NCI-H69 (cell line): Measurements from ENCODE around the gene POLRMT.
A peak's percentile ranks its signal among the peaks of the same experiment; 100 is the strongest.
"Not testable (repeated sequence)": the region's sequence is repeated elsewhere in the genome, so short reads cannot be mapped to it uniquely, and the experiment has no call there.

ENCODE experiments used
- DNase-seq: peaks from one replicate; lab custom pipeline; 2025; lab: John Stamatoyannopoulos, UW

POLRMT gene

DNA sequence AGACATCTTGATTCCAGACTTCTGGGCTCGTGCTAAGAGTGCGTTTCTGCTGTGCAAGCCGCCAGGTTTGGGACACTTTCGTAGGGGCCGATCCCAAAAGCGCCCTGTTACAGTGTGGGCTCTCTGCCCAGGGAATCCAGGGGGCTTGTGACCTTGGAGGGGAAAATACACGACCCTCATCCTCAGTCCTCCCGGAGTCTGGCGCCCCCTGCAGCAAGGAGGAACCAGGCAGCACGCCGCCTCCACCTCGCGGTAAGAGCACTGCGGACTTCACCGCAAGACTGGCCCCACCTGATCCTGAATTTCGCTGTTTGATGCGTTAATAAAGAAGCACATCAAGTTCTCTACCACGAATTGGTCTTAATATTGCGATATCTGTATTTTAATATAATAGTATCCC, 5.2 kb downstream of the POLRMT start:
- peak; percentile 25 for DNase-seq

DNA sequence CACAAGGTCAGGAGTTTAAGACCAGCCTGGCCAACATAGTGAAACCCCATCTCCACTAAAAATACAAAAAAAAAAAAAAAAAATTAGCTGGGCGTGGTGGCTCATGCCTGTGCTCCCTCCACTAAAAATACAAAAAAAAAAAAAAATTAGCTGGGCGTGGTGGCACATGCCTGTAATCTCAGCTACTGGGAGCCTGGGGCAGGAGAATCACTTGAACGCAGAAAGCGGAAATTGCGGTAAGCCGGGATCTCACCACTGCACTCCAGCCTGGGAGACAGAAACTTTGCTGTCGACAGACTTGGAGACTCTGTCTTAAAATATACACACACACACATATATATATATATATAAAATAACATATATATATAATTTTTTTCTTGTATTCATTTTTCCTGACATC, 6.8 kb downstream of the POLRMT start:
- DNase-seq, result not testable (repeated sequence)

- no peak for DNase-seq
Observed at GRCh38 chr19:625257-625656, 8.1 kb downstream of the POLRMT start.

- DNase-seq, result no peak
Observed at GRCh38 chr19:624433-625109, 8.8 kb downstream of the POLRMT start.

- no peak for DNase-seq
Observed at GRCh38 chr19:623974-624373, 9.4 kb downstream of the POLRMT start.

- no peak for DNase-seq
Observed at GRCh38 chr19:623175-623916, 10.0 kb downstream of the POLRMT start.

DNA sequence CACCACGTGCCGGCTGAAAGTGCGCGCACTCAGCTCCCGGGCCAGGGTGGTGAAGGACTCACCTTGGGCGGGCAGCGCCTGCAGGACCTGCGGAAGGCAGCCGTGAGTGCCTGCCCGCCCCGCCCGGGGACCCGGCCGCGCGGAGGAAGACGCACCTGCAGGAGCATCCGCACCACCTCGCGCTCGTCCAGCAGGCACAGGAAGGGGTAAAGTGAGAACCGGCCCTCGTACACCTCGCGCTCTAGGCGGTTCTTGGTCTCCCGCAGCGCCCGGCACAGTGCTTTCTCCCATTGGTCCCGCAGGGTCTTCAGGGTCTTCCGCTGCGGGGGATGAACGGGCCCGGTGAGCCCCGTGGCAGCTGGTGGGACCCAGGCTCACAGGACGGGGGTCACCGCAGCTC, 10.7 kb downstream of the POLRMT start:
- DNase-seq, result no peak

GRCh38 chr19:621819-622218, 11.5 kb downstream of the POLRMT start:
- no peak for DNase-seq

DNA sequence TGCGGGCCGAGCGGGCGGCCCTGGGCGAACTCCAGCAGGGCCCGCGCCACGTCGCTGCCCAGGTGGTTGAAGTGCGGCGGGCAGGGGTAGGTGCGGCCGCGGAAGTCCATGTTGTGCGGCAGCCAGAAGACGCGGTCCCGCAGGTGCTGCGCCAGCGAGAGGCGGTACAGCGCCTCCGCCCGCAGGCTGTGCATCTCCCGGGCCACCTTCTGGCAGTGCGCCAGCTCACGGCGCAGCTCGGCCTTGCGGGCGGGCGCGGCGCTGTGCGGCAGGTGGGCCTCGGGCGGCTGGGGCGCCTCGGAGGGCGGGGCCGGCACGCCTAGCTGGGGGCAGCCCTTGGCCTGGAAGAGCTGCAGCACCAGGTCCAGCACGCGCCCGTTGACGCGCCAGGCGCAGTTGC, 12.1 kb downstream of the POLRMT start:
- not testable (repeated sequence) for DNase-seq

DNA sequence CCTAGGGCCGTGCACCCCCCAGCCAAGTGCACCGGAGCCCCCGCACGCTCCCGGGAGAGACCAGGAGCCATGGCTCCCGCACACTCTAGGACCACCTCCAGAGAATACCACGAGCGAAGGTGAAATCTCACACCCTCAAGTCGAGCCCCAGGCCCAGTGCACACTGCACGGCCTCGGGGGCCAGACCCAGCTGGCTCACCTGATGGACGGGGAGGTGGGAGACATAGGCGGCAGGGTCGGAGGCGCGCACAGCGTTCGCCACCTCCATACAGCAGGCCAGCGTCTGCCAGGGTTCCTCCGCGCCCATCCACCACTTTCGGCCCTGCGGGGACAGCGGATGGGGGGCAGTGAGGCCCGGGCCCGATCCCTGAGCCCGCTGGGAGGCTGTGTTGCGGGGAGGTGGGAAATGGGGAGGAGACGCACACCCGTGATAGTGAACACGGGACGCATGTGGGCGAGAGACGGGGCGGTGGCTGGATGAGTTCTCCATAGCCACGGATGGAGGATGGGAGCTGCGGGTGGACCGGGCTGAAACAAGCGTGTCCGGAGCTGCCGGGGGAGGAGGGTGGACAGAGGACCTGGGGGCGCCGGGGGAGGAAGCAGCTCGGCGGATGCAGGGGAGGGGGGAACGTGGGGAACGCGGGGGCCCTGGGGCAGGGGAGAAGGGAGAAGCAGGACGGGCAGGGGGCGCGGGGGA, 13.0 kb downstream of the POLRMT start:
- no peak for DNase-seq

DNA sequence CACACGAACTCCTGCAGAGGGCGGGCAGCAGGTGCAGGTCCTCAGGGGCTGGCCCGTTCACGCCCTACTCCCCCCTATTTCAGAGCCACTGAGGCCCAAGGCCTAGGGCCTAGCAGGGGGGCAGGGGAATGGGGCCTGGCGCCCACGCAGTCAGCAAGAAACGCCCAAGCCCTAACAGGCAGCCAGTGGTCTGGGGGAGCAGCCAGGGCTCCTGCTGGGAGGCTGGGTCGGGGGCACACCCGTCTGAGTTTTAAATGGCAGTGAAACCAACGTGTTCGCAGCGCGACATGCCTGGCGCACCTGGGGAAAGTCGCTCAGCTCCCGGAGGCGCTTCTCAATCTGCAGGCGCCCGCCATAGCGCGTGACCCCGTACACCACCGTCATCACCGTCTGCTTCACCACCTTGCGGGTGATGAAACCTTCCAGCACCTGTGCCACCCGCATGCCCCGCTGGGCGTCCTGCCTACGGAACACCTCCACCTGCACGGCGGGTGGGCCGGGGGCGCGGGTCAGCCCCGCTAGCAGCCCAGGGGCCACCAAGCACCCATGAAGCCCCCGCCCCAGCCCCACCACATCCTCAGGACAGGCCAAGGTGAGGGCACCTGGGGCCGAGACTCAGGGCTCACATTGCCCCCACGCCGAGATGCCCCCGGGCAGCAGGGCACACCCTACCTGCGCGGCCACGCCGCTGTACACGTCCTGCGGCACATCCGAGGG, 13.9 kb downstream of the POLRMT start:
- DNase-seq, result no peak

DNA sequence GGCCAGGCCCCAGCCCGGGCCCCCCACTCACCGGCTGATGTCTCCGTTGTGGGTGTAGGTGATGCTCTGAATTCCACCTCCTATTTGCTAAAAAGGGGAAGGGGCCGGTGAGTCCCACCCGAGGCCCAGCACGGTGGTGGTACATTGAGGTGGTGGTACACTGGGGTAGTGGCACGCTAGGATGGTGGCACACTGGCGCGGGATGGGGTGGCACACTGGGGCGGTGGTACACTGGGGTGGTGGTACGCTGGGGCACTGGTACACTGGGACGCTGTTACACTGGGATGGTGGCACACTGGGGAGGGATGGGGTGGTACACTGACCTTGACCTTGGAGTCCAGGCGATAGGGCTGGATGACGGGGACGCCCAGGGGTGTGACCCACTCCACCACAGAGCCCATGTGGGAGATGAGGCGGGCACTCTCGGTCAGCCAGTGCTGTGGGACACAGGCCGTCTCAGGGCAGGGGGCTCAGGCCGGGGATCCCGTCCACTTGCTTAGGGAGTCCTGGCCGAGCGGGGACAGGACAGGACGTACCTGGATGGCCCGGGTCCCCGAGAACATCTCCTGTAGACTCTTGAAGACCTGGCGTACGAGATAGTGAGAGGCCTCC, 14.6 kb downstream of the POLRMT start:
- DNase-seq, result no peak

- DNase-seq, result no peak
Observed at GRCh38 chr19:618247-618619, 15.1 kb downstream of the POLRMT start.

- DNase-seq, result no peak
Observed at GRCh38 chr19:617551-618246, 15.6 kb downstream of the POLRMT start.

DNA sequence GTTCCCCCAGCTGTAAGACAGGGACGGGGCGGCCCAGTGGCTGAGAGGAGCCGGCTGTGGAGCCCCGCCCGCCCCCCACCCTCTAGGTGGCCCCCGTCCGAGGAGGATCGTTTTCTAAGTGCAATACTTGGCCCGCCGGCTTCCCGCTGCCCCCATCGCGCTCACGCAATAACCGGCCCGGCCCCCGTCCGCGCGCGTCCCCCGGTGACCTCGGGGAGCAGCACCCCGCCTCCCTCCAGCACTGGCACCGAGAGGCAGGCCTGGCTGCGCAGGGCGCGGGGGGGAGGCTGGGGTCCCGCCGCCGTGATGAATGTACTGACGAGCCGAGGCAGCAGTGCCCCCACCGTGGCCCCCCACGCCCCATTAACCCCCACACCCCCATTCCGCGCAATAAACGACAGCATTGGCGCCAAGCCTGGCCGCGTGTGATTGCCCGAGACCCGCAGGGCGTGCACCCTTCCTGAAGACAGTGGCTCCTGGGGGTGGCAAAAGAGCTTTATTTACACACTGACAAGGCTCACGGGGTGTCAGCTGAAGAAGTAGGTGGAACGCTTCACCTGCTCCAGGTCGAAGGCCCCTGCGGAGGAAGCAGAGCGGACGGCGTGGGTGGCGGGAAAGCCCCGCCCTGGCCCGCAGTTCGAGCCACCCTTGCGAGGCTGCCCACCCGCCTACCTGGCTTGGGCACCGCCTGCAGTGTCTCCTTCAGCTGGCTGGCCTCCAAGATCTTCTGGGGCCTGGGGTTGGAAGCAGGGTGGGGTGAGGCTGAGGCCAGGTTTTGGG, 16.4 kb downstream of the POLRMT start:
- peak; percentile 26 for DNase-seq

GRCh38 chr19:616062-616700, 17.2 kb downstream of the POLRMT start:
- DNase-seq, result no peak

DNA sequence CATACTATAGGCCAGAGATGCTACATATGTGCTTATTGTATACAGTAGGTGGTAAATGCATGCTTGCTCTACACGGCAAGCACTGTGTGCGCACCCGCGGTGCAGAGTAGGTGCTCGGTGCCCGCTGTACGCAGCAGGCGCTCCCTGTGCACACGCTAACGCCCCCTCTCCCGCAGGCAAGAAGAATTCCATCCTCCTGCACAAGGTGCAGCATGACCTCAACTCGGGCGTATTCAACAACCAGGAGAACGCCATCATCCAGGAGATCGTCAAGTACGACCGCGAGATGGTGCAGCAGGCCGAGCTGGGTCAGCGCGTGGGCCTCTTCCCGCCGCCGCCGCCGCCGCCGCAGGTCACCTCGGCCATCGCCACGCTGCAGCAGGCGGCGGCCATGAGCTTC, 17.7 kb downstream of the POLRMT start:
- DNase-seq, result no peak

DNA sequence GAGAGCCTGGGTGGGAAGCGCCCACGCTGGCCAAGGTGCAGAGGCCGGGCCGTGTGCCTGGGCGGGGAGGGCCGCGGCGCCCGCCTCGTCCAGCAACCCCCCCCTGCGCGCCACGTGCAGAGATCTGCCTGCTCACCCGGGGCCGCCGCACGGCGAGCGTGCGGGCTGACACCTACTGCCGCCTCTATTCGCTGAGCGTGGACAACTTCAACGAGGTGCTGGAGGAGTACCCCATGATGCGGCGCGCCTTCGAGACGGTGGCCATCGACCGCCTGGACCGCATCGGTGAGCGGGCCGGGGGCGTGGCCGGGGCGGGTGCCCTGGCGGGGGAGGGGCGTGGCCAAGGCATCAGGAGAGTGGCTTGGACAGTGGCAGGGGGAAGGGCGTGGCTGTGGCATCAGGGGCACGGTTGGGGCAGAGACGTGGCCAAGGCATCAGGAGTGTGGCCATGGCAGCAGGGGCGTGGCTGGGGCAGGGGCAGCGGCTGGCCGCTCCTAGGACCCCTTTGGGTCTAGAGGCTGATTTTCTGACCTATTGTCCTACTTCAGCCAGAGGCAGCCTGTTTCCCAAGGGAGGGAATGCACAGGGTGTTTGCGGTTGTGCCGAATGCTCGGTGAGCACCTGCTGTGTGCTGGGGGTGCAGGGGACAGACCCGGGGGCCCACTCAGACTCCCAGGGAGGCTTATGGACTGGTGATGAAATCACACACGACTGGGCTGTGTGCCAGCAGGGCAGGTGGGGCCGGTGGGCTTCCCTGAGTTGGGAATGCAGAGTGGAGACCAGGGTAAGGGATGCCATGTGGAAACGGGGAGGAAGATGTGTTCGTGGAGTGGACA, 19.4 kb downstream of the POLRMT start:
- DNase-seq, result no peak

DNA sequence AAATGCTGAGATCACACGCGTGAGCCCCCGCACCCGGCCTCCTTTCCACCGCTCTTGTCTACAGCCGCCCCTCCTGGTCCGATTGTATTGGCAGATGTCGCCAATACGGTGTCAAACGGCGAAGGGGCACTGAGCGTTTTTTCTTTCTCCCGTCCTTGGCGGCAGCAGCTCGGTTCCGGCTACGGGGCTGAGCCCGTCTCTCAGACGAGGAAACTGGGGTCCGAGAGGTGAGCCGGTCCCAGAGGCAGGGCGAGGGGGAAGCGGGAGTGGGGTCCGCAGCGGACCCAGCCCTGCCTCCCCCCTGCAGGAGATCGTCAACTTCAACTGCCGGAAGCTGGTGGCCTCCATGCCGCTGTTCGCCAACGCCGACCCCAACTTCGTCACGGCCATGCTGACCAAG, 20.4 kb downstream of the POLRMT start:
- no peak for DNase-seq
